NCI-H1694 treated with DMSO at 0.1 percent for 48 hours (cell line): Measurements from ENCODE around the gene DSG3.
A peak's percentile ranks its signal among the peaks of the same experiment; 100 is the strongest.

ENCODE experiments used
- DNase-seq: peaks from one replicate; lab custom pipeline; 2025; lab: John Stamatoyannopoulos, UW

Gene DSG3, protein sequence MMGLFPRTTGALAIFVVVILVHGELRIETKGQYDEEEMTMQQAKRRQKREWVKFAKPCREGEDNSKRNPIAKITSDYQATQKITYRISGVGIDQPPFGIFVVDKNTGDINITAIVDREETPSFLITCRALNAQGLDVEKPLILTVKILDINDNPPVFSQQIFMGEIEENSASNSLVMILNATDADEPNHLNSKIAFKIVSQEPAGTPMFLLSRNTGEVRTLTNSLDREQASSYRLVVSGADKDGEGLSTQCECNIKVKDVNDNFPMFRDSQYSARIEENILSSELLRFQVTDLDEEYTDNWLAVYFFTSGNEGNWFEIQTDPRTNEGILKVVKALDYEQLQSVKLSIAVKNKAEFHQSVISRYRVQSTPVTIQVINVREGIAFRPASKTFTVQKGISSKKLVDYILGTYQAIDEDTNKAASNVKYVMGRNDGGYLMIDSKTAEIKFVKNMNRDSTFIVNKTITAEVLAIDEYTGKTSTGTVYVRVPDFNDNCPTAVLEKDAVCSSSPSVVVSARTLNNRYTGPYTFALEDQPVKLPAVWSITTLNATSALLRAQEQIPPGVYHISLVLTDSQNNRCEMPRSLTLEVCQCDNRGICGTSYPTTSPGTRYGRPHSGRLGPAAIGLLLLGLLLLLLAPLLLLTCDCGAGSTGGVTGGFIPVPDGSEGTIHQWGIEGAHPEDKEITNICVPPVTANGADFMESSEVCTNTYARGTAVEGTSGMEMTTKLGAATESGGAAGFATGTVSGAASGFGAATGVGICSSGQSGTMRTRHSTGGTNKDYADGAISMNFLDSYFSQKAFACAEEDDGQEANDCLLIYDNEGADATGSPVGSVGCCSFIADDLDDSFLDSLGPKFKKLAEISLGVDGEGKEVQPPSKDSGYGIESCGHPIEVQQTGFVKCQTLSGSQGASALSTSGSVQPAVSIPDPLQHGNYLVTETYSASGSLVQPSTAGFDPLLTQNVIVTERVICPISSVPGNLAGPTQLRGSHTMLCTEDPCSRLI

DNA sequence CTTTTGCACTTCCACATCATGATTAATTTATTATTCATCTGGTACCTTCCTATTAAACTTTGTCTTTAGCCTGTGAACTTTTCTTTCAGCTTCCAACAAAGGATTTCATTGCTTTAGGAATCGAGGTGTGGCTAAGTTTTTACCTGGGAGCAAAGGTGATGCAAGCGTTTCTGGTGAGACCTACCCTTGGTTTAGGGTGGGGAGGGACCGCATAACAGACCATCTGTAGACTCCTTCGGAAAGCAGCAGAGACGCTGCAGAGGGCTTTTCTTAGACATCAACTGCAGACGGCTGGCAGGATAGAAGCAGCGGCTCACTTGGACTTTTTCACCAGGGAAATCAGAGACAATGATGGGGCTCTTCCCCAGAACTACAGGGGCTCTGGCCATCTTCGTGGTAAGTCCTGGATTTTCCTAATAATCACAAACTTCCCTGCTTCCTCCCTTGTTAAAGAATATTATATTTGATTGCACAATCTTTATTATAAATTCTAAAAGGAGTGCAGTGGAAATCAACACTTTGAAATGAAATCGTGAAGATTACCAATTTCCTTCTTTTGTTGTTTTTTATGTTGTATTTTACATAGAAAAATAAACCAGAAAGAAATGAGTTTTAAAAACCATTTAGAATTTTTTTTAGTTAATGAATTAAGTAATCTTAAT lies at the start of gene DSG3:
Gene DSG3, plus strand, starts transcription at position 212 of the 662 bp plus-strand sequence. Its CDS starts 137 bp downstream, at position 349.
- DNase-seq: no peak

DNA sequence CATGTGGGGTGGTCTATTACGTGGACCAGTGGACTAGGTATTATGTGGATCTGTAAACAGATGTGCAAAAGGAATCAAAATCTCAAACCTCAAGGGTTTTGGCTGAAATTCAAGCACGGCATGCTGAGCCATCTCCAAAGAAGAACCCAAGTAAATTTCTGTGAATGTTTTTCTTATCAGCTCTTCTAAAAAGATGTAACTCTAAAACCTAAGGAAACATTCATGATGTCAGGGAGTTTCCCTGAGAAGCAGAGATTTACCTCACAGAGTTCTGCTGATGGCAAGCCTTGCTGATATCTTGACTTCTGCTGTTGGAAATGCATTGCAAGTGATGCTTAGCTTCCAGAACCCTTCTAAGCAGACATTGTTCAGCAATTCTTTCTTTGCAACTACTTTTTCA lies 49.4 kb upstream of the DSG3 start:
- DNase-seq: no peak

DNA sequence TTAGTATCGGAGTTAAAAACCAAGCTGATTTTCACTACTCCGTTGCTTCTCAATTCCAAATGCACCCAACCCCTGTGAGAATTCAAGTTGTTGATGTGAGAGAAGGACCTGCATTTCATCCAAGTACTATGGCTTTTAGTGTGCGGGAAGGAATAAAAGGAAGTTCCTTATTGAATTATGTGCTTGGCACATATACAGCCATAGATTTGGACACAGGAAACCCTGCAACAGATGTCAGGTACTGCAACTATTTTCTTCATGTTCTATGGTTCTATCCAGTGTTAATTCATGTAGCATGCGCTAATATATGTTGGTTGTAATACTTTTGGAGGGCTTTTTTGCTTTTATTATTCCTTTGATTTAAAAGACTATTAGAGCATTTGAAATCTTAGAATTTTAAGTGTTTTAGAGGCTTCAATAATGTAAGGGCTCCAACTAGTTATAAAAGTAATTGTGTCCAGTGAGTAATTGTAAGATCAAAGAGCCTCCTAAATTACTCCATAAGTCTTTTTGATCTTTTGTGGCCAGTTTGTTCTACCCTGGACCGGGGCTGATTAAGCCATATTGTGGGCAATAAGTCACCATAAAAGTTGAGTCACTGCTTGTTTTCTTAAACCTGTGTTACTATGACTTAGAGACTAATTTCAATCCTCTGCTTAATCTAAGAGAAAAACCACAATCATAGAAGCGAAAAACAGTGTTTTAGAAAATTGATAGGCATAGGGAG lies 48.1 kb upstream of the DSG3 start:
- no peak for DNase-seq

GRCh38 chr18:31401156-31402025 lies 46.1 kb upstream of the DSG3 start:
- no peak for DNase-seq

DNA sequence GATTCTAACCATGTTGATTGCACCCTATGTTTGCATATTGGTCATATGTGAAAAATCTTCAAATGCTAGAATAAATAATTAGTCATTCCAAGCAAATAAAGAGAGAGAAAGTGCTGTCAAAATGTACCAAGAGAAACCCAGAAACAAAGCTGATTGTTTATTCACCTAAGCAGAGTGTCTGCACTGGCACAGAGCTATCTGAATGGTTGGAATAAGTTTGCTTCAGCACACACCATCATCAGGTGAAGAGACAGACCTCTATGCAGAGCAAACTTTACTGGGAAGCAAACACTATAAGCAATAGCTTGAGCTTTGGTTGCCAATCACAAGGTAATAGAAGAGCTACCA lies 45.5 kb upstream of the DSG3 start:
- DNase-seq: no peak

- DNase-seq: no peak
Observed at GRCh38 chr18:31403409-31403808, 44.1 kb upstream of the DSG3 start.

DNA sequence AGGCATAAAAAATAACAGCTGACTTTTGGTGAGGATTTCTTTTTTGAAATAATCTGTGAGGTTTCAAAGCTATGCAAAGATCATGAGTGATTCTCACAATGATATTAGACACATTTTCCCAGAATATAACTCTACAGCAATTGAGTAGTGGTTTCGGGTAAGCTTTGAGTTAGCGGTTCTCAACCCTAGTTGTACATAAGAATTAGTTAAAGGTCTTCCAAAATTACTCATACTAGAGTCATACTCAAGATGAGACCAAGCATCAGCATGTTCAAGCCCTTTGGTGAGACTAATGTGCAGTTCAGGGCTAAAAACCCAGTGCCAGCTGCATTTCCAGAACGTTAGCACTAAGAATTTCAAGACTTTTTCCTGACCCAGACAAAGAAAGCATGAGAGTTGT lies 39.9 kb upstream of the DSG3 start:
- no peak for DNase-seq

- no peak for DNase-seq
Observed at GRCh38 chr18:31409276-31409675, 38.3 kb upstream of the DSG3 start.

GRCh38 chr18:31410716-31411483 lies 36.6 kb upstream of the DSG3 start:
- DNase-seq: no peak

DNA sequence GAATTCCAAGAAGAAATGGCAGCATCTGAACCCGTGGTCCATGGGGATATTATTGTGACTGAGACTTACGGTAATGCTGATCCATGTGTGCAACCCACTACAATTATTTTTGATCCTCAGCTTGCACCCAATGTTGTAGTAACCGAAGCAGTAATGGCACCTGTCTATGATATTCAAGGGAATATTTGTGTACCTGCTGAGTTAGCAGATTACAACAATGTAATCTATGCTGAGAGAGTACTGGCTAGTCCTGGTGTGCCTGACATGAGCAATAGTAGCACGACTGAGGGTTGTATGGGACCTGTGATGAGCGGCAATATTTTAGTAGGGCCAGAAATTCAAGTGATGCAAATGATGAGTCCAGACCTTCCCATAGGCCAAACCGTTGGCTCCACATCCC lies 34.4 kb upstream of the DSG3 start:
- no peak for DNase-seq

- no peak for DNase-seq
Observed at GRCh38 chr18:31417850-31418249, 29.7 kb upstream of the DSG3 start.

DNA sequence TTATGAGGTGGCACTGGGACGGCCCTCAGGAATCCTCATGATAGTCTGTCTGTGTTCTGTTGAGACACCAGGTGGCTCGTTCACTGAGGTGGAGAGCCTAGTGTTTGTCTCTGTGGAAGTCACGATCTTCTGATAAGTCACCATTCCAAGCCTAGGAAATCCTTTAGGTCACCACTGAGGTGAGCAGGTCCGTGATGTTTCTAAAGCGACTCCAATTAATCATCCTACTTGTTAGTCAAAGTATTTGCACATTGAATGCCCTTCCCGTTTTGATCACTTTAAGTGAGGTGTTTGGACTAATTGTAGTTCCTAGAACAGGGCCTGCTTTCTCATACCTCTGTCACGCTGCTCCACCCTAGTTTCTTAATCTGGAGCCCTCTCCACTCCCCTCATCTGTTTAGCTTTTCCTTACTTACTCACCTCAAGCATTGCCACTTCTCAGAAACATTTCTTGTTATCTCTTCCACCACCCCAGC lies 28.0 kb upstream of the DSG3 start:
- DNase-seq: no peak

DNA sequence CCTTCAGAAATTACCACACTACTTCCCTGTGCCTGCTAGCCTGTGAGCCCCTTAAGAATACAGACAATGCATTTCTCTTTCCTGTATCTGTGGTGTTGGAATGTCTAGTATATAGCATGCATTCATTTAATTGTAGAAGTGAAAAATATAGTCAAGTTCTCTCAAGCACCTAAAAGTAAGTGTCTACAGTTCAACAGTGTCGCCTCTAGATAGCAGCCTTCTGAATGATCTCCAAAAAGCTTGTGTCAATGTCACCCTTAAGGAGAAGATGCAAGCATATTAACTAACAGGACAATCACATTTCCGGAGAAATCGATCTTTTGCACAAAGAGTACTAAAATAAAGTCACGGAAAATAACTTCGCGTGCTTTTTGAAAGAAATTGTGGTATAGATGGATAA lies 27.5 kb upstream of the DSG3 start:
- no peak for DNase-seq

DNA sequence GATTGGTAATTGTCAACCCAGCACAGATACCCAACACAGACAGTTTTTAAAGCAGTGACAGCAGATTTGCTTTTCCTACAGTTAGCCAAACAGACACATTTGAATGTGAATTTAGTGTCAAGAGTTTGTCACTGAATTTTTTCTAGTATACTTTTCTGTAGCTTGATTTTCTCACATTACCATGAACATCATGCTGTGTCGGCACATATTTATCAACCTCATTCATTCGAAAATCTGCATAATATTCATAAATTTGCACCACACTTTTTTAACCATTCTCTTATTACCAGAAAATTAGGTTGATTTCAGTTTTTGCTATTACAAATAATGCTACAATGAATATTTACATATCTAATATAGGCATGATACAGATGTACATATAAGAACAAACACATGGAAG lies 27.0 kb upstream of the DSG3 start:
- DNase-seq: no peak

DNA sequence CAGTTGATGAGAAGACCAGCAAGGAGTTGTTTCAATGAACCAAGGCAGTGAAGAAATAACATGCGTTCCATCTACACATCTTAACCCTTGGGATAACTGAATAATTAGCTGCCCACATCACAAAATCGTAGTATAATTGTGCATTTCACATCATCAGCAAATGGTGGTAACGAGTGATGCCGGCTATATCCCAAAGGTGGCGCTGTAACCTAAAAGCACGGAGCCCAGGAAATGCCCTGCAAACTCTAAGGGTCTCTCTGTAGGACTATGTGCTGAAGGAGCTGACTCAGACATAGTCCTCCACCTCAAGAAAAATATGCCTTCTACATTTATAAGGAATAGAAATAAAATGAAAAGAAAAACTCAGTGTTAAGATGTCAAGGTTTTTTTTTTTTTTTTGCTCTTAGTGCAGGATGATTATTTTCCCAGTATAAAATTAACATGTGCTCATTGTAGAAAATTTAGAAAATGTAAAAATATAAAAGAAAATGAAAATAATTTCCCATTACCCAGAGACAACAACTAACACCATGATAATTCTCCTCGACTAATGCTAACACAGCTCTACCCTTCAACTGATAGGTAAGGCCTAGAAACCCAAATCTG lies 23.1 kb upstream of the DSG3 start:
- peak; percentile 2 for DNase-seq

DNA sequence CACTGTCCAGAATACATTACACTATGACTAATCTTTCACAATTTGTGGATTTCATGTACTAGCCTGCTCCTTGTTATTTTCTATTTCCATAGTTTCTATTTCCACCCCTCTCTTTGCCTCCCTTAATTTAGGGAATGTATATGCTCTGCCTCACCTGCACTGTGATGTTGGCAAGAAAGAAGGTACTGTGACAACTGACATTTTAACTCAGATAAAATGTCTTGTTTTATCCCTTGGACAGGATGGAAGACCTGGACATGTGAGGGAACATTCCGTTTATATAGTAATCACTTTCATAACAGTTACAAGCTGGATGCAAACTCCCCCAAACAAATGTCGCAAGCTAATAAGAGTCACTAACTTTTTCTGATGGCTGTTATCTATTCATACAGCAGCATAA lies 21.5 kb upstream of the DSG3 start:
- DNase-seq: no peak

DNA sequence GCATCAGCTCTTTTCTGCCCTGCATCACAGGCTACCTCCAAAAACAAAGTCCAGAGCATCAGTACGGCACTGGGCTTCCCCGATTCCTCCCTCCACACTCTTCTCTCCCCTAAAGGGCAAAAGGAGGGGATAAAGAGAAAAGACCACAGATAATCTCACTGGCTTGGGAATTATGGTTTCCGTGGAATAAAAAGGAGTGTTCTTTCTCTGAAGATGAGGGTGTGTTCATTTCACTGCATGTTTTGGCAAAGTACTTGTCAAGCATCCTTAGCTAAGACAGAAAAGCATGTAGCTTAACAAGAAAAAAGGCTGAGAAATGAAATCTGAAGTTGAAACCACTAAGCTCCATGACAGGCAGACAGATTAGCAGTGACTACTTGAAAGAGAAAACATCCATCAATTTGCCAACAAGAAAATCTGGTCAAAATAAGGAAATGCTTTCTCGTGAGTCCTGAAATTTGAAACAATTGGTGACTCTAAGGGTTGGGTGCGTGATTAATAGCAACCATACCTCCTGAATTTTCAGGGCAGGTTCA lies 20.6 kb upstream of the DSG3 start:
- DNase-seq: no peak

GRCh38 chr18:31428211-31428610 lies 19.3 kb upstream of the DSG3 start:
- no peak for DNase-seq

DNA sequence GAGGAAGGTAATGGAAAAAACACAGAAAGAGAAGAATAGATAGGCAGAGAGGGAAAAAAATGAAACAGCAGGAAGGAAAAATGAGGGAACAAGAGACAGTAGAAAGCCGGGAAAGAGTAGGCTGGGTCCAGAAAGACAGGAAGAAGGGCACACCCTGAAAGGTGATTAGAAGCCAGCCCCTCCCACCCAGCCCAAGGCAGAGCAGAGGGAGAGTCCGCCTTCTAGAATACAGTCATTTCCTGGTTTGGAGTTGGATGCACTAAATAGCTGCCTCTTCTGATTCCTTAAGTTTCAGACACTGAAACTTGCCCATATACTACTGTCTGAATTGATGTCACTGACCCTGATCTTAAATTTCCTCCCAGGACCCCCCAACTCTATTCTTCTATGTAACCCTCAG lies 17.9 kb upstream of the DSG3 start:
- DNase-seq: no peak
